HEK293 (cell line): Measurements from ENCODE around the gene WDR88.

Source experiments
- KLF10 ChIP-seq: fragments of 450-650 bp; IDR thresholded peaks from 2 replicates; pipeline ENCODE4 v1.5.1; 2018; ENCODE audit warnings: missing biosample characterization, mild to moderate bottlenecking, missing genetic modification characterization
- REPIN1 ChIP-seq: fragments of 450-650 bp; formaldehyde crosslinking; IDR thresholded peaks from 2 replicates; pipeline ENCODE4 v1.5.1; 2017; ENCODE audit warnings: missing biosample characterization, missing genetic modification characterization, low read depth
- SP3 ChIP-seq: fragments of 450-650 bp; formaldehyde crosslinking; IDR thresholded peaks from 2 replicates; pipeline ENCODE4 v1.5.1; 2016; ENCODE audit warnings: missing biosample characterization, missing genetic modification characterization
- YY1 ChIP-seq: fragments of 450-650 bp; formaldehyde crosslinking; IDR thresholded peaks from 2 replicates; pipeline ENCODE4 v1.5.1; 2018; ENCODE audit warnings: missing biosample characterization, missing genetic modification characterization
- ZBTB17 ChIP-seq: fragments of 450-650 bp; formaldehyde crosslinking; IDR thresholded peaks from 2 replicates; pipeline ENCODE4 v1.5.1; 2016; ENCODE audit warnings: missing biosample characterization, missing genetic modification characterization
- ZBTB21 ChIP-seq: fragments of 450-650 bp; formaldehyde crosslinking; IDR thresholded peaks from 2 replicates; pipeline ENCODE4 v1.5.1; 2017; ENCODE audit warnings: missing biosample characterization, missing genetic modification characterization
- ZEB2 ChIP-seq: fragments of 450-650 bp; formaldehyde crosslinking; IDR thresholded peaks from 2 replicates; pipeline ENCODE4 v1.5.1; 2016; ENCODE audit warnings: missing biosample characterization, missing genetic modification characterization
- ZNF146 ChIP-seq: fragments of 450-650 bp; formaldehyde crosslinking; IDR thresholded peaks from 2 replicates; pipeline ENCODE4 v1.5.1; 2016; ENCODE audit warnings: missing biosample characterization, missing genetic modification characterization
- ZNF214 ChIP-seq: fragments of 450-650 bp; formaldehyde crosslinking; IDR thresholded peaks from 2 replicates; pipeline ENCODE4 v1.5.1; 2017; ENCODE audit warnings: missing biosample characterization, mild to moderate bottlenecking, missing genetic modification characterization, borderline replicate concordance
- ZNF24 ChIP-seq: fragments of 450-650 bp; formaldehyde crosslinking; IDR thresholded peaks from 2 replicates; pipeline ENCODE4 v1.5.1; 2016; ENCODE audit warnings: missing biosample characterization, missing genetic modification characterization
- ZNF248 ChIP-seq: fragments of 450-650 bp; formaldehyde crosslinking; IDR thresholded peaks from 2 replicates; pipeline ENCODE4 v1.5.1; 2017; ENCODE audit warnings: missing biosample characterization, missing genetic modification characterization
- ZNF26 ChIP-seq: fragments of 450-650 bp; formaldehyde crosslinking; IDR thresholded peaks from 2 replicates; pipeline ENCODE4 v1.5.1; 2016; ENCODE audit warnings: missing biosample characterization, missing genetic modification characterization
- ZNF37A ChIP-seq: fragments of 450-650 bp; IDR thresholded peaks from 2 replicates; pipeline ENCODE4 v1.5.1; 2018; ENCODE audit warnings: missing biosample characterization, missing genetic modification characterization
- ZNF404 ChIP-seq: fragments of 450-650 bp; formaldehyde crosslinking; IDR thresholded peaks from 2 replicates; pipeline ENCODE4 v1.5.1; 2017; ENCODE audit warnings: missing biosample characterization, missing genetic modification characterization
- ZNF416 ChIP-seq: fragments of 450-650 bp; formaldehyde crosslinking; IDR thresholded peaks from 2 replicates; pipeline ENCODE4 v1.5.1; 2016; ENCODE audit warnings: missing biosample characterization, missing genetic modification characterization
- ZNF549 ChIP-seq: fragments of 450-650 bp; IDR thresholded peaks from 2 replicates; pipeline ENCODE4 v1.5.1; 2018; ENCODE audit warnings: missing biosample characterization, missing genetic modification characterization, mild to moderate bottlenecking, inconsistent platforms, moderate library complexity
- ZNF624 ChIP-seq: fragments of 450-650 bp; formaldehyde crosslinking; IDR thresholded peaks from 2 replicates; pipeline ENCODE4 v1.5.1; 2017; ENCODE audit warnings: missing biosample characterization, missing genetic modification characterization
- ZNF645 ChIP-seq: fragments of 450-650 bp; formaldehyde crosslinking; IDR thresholded peaks from 2 replicates; pipeline ENCODE4; 2016; ENCODE audit warnings: missing biosample characterization, missing genetic modification characterization
- ZNF660 ChIP-seq: fragments of 450-650 bp; IDR thresholded peaks from 2 replicates; pipeline ENCODE4 v1.5.1; 2018; ENCODE audit warnings: missing biosample characterization, mild to moderate bottlenecking, missing genetic modification characterization
- ZNF701 ChIP-seq: fragments of 450-650 bp; formaldehyde crosslinking; IDR thresholded peaks from 2 replicates; pipeline ENCODE4 v1.5.1; 2016; ENCODE audit warnings: missing biosample characterization, missing genetic modification characterization
- ZNF76 ChIP-seq: fragments of 450-650 bp; formaldehyde crosslinking; IDR thresholded peaks from 2 replicates; pipeline ENCODE4; 2016; ENCODE audit warnings: low read depth, missing biosample characterization, missing genetic modification characterization, borderline replicate concordance
- ZNF785 ChIP-seq: fragments of 450-650 bp; formaldehyde crosslinking; IDR thresholded peaks from 2 replicates; pipeline ENCODE4 v1.5.1; 2016; ENCODE audit warnings: missing biosample characterization, missing genetic modification characterization
- ZNF792 ChIP-seq: fragments of 450-650 bp; formaldehyde crosslinking; IDR thresholded peaks from 2 replicates; pipeline ENCODE4 v1.5.1; 2016; ENCODE audit warnings: missing biosample characterization, missing genetic modification characterization
- ZSCAN30 ChIP-seq: fragments of 450-650 bp; IDR thresholded peaks from 2 replicates; pipeline ENCODE4 v1.5.1; 2018; ENCODE audit warnings: missing biosample characterization, mild to moderate bottlenecking, missing genetic modification characterization, moderate library complexity
- ZSCAN5A ChIP-seq: fragments of 450-650 bp; formaldehyde crosslinking; IDR thresholded peaks from 2 replicates; pipeline ENCODE4 v1.5.1; 2016; ENCODE audit warnings: missing biosample characterization, missing genetic modification characterization
- TF ChIP-seq, protein P1 (sequence below): fragments of 450-650 bp; formaldehyde crosslinking; IDR thresholded peaks from 2 replicates; pipeline ENCODE4 v1.5.1; 2016; ENCODE audit warnings: missing biosample characterization, missing genetic modification characterization
- TF ChIP-seq, protein P2 (sequence below): fragments of 450-650 bp; formaldehyde crosslinking; IDR thresholded peaks from 2 replicates; pipeline ENCODE4 v1.5.1; 2017; ENCODE audit warnings: missing biosample characterization, missing genetic modification characterization
- TF ChIP-seq, protein P3 (sequence below): fragments of 450-650 bp; formaldehyde crosslinking; IDR thresholded peaks from 2 replicates; pipeline ENCODE4 v1.5.1; 2016; ENCODE audit warnings: missing biosample characterization, missing genetic modification characterization
- TF ChIP-seq, protein P4 (sequence below): fragments of 450-650 bp; formaldehyde crosslinking; optimal IDR thresholded peaks from 2 replicates; pipeline ENCODE3; 2016; ENCODE audit warnings: missing biosample characterization, mild to moderate bottlenecking, missing genetic modification characterization

Gene WDR88

GRCh38 chr19:33193865-33194362, 62.0 kb downstream of the WDR88 start, which contains the start of gene LRP3 (continued):
- TF ChIP-seq, protein P1, sequence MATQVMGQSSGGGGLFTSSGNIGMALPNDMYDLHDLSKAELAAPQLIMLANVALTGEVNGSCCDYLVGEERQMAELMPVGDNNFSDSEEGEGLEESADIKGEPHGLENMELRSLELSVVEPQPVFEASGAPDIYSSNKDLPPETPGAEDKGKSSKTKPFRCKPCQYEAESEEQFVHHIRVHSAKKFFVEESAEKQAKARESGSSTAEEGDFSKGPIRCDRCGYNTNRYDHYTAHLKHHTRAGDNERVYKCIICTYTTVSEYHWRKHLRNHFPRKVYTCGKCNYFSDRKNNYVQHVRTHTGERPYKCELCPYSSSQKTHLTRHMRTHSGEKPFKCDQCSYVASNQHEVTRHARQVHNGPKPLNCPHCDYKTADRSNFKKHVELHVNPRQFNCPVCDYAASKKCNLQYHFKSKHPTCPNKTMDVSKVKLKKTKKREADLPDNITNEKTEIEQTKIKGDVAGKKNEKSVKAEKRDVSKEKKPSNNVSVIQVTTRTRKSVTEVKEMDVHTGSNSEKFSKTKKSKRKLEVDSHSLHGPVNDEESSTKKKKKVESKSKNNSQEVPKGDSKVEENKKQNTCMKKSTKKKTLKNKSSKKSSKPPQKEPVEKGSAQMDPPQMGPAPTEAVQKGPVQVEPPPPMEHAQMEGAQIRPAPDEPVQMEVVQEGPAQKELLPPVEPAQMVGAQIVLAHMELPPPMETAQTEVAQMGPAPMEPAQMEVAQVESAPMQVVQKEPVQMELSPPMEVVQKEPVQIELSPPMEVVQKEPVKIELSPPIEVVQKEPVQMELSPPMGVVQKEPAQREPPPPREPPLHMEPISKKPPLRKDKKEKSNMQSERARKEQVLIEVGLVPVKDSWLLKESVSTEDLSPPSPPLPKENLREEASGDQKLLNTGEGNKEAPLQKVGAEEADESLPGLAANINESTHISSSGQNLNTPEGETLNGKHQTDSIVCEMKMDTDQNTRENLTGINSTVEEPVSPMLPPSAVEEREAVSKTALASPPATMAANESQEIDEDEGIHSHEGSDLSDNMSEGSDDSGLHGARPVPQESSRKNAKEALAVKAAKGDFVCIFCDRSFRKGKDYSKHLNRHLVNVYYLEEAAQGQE (tag by site-specific recombination) = peak; percentile 49
- TF ChIP-seq ZNF701 (tag by site-specific recombination) (no peak), ZSCAN5A (tag by site-specific recombination) (no peak), YY1 (tag by site-specific recombination) (no peak), ZNF416 (no peak), ZNF645 (tag by site-specific recombination) (no peak), ZNF76 (peak; percentile 55; the same call in 1 of the 2 replicates), ZEB2 (tag by site-specific recombination) (0 out of 2 replicates have a peak, but pooled peaks have one; percentile 26), KLF10 (tag by site-specific recombination) (no peak), ZNF624 (no peak), ZNF214 (tag by site-specific recombination) (no peak), ZSCAN30 (tag by site-specific recombination) (0 out of 2 replicates have a peak, but pooled peaks have one; percentile 49), ZNF37A (tag by site-specific recombination) (no peak), ZNF146 (tag by site-specific recombination) (no peak), ZBTB21 (tag by site-specific recombination) (no peak), REPIN1 (tag by site-specific recombination) (no peak), ZNF404 (tag by site-specific recombination) (no peak), ZNF248 (tag by site-specific recombination) (no peak), ZNF549 (tag by site-specific recombination) (no peak), ZNF792 (tag by site-specific recombination) (no peak), ZNF785 (tag by site-specific recombination) (no peak), ZBTB17 (tag by site-specific recombination) (no peak), ZNF24 (tag by site-specific recombination) (no peak), ZNF26 (tag by site-specific recombination) (no peak), SP3 (tag by site-specific recombination) (no peak), ZNF660 (tag by site-specific recombination) (0 out of 2 replicates have a peak, but pooled peaks have one; percentile 19)
- TF ChIP-seq, protein P2, sequence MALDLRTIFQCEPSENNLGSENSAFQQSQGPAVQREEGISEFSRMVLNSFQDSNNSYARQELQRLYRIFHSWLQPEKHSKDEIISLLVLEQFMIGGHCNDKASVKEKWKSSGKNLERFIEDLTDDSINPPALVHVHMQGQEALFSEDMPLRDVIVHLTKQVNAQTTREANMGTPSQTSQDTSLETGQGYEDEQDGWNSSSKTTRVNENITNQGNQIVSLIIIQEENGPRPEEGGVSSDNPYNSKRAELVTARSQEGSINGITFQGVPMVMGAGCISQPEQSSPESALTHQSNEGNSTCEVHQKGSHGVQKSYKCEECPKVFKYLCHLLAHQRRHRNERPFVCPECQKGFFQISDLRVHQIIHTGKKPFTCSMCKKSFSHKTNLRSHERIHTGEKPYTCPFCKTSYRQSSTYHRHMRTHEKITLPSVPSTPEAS (tag by site-specific recombination) = no peak
- TF ChIP-seq, protein P3, sequence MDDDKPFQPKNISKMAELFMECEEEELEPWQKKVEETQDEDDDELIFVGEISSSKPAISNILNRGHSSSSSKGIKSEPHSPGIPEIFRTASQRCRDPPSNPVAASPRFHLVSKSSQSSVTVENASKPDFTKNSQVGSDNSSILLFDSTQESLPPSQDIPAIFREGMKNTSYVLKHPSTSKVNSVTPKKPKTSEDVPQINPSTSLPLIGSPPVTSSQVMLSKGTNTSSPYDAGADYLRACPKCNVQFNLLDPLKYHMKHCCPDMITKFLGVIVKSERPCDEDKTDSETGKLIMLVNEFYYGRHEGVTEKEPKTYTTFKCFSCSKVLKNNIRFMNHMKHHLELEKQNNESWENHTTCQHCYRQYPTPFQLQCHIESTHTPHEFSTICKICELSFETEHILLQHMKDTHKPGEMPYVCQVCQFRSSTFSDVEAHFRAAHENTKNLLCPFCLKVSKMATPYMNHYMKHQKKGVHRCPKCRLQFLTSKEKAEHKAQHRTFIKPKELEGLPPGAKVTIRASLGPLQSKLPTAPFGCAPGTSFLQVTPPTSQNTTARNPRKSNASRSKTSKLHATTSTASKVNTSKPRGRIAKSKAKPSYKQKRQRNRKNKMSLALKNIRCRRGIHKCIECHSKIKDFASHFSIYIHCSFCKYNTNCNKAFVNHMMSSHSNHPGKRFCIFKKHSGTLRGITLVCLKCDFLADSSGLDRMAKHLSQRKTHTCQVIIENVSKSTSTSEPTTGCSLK (tag by site-specific recombination) = no peak
- TF ChIP-seq, protein P4, sequence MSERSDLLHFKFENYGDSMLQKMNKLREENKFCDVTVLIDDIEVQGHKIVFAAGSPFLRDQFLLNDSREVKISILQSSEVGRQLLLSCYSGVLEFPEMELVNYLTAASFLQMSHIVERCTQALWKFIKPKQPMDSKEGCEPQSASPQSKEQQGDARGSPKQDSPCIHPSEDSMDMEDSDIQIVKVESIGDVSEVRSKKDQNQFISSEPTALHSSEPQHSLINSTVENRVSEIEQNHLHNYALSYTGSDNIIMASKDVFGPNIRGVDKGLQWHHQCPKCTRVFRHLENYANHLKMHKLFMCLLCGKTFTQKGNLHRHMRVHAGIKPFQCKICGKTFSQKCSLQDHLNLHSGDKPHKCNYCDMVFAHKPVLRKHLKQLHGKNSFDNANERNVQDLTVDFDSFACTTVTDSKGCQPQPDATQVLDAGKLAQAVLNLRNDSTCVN = peak; percentile 62
